Kidney (tissue), 14 donors: ENCODE data around the gene PRR20A. TPM values are rescaled to one million over a fixed set of nuclear protein-coding genes. Genes with fewer than 3 reads are reported as not detected.
A peak's percentile ranks its signal among the peaks of the same experiment; 100 is the strongest.
"Not testable (repeated sequence)": the region's sequence is repeated elsewhere in the genome, so short reads cannot be mapped to it uniquely, and the experiment has no call there.

ENCODE experiments used
- DNase-seq, 5 donors: peaks; one replicate each; pipeline ENCODE4 v3.0.0-alpha.2; 2013 to 2020
- FAIRE-seq: peaks from 2 replicates; lab custom pipeline; 2012; peaks lifted over from hg19 to GRCh38; lab: Jason Lieb, UNC
- H3K27ac ChIP-seq, 2 donors: one replicate each; pipeline ENCODE4 v1.7.0; 2013; ENCODE audit warnings: low read depth in 2 of 2, low read length in 2 of 2, inconsistent platforms in 1 of 2
- H3K27me3 ChIP-seq: one replicate; pipeline ENCODE4 v1.7.1; 2013; ENCODE audit warnings: low read length, inconsistent platforms; ENCODE audit not compliant: control insufficient read depth, insufficient read depth
- H3K36me3 ChIP-seq, 3 donors: one replicate each; pipeline versions ENCODE4 v1.7.0 to v1.7.1; 2013; ENCODE audit warnings: low read length in 3 of 3, control low read depth in 1 of 3, inconsistent platforms in 1 of 3; ENCODE audit not compliant: insufficient read depth in 3 of 3, control insufficient read depth in 2 of 3
- H3K4me1 ChIP-seq, 3 donors: one replicate each; pipeline versions ENCODE4 v1.7.0 to v1.7.1; 2013; ENCODE audit warnings: low read length in 3 of 3, inconsistent platforms in 1 of 3, low read depth in 1 of 3; ENCODE audit not compliant: control insufficient read depth in 2 of 3, insufficient read depth in 2 of 3
- H3K4me3 ChIP-seq, 3 donors: one replicate each; pipeline versions ENCODE4 v1.7.0 to v1.8.1; 2013; ENCODE audit warnings: low read length in 3 of 3, control low read depth in 1 of 3, inconsistent platforms in 1 of 3
- H3K9ac ChIP-seq, 3 donors: one replicate each; pipeline versions ENCODE4 v1.7.0 to v1.7.1; 2013; ENCODE audit warnings: low read length in 3 of 3, control low read depth in 1 of 3, inconsistent platforms in 1 of 3
- H3K9me3 ChIP-seq, 3 donors: one replicate each; pipeline versions ENCODE4 v1.7.0 to v1.7.1; 2013; ENCODE audit warnings: low read length in 3 of 3, control low read depth in 1 of 3, inconsistent platforms in 1 of 3; ENCODE audit not compliant: control insufficient read depth in 2 of 3, insufficient read depth in 1 of 3
- CTCF ChIP-seq: IDR thresholded peaks from 3 replicates; pipeline ENCODE4 v1.5.1; 2012; ENCODE audit warnings: mild to moderate bottlenecking, moderate library complexity, borderline replicate concordance; ENCODE audit not compliant: insufficient read depth; ENCODE audit errors: extremely low read depth
- intact Hi-C: fragments of 100-400 bp; cut with DNase I; formaldehyde crosslinking; loops from one replicate; pipeline ENCODE4 v1.11.1; 2022
- polyA plus RNA-seq: library from polyadenylated mRNA; stranded (reverse); fragments of 350-450 nt; fragmentation: Illumina TruSeq; extraction: RNeasy Lipid Tissue Mini Kit (QIAGEN cat#74804); gene quantifications from one replicate; pipeline ENCODE4 v1.2.3, GENCODE V29; 2014; ENCODE audit warnings: low read depth, low replicate concordance; ENCODE audit not compliant: insufficient read depth
- total RNA-seq: library from RNA; stranded (reverse); fragmentation: NEBNext Ultra II Directional; extraction: Animal tissue kit (Norgen Biotek cat#: 25700); gene quantifications from one replicate; pipeline ENCODE4 v1.2.1, GENCODE V29; 2021
- donor health status: control.
- donor health status: control.
- donor health status: control.
- donor health status: control.
- donor health status: control.
- donor health status: DM: yes; HTN: yes; CAD: no.
- donor health status: Normal renal cell carcinoma (clear cell type).

PRR20A gene
- total and polyA plus RNA-seq, 2 donors from 2014 or later, result not detected

GRCh38 chr13:57136093-57136492 lies 4.6 kb upstream of the PRR20A start:
- H3K4me1 ChIP-seq, result no peaks in the 10 kb centered on the region
- H3K27ac ChIP-seq, result no peak overlapping the region
- no peaks in the 10 kb centered on the region for H3K27me3 ChIP-seq
- no peak overlapping the region for H3K4me3 ChIP-seq
- H3K9me3 ChIP-seq, result no peaks in the 10 kb centered on the region
- DNase-seq, result no peak
- no peak overlapping the region for H3K9ac ChIP-seq
- no peak for TF ChIP-seq CTCF
- no peak for FAIRE-seq
- intact Hi-C loops, result no loop called here
- no peaks in the 10 kb centered on the region for H3K36me3 ChIP-seq

GRCh38 chr13:57137585-57137984 lies 3.1 kb upstream of the PRR20A start:
- FAIRE-seq, result no peak
- no peak for TF ChIP-seq CTCF

GRCh38 chr13:57138988-57139387 lies 1.7 kb upstream of the PRR20A start:
- H3K27ac ChIP-seq, result no peak overlapping the region
- no peak overlapping the region for H3K9ac ChIP-seq
- H3K4me1 ChIP-seq, result no peaks in the 10 kb centered on the region
- H3K36me3 ChIP-seq, result no peaks in the 10 kb centered on the region
- no peak for TF ChIP-seq CTCF
- no peaks in the 10 kb centered on the region for H3K27me3 ChIP-seq
- no peaks in the 10 kb centered on the region for H3K9me3 ChIP-seq
- H3K4me3 ChIP-seq, result no peak overlapping the region
- DNase-seq (no peak), FAIRE-seq (no peak)
- intact Hi-C loops, result no loop called here

More at GRCh38 chr13:57137585-57137984, 3.1 kb upstream of the PRR20A start:
- Histone ChIP-seq H3K27ac (no peak overlapping the region), H3K4me1 (no peaks in the 10 kb centered on the region), H3K27me3 (no peaks in the 10 kb centered on the region), H3K9ac (no peak overlapping the region), H3K36me3 (no peaks in the 10 kb centered on the region), H3K4me3 (no peak overlapping the region), H3K9me3 (no peaks in the 10 kb centered on the region)
- DNase-seq, result peak in 1 of 5 donors; percentile 16
- intact Hi-C loops, result no loop called here

GRCh38 chr13:57139781-57140180 lies 937 bp upstream of the PRR20A start:
- H3K36me3 ChIP-seq, H3K9ac ChIP-seq, intact Hi-C loops, H3K27me3 ChIP-seq, H3K4me3 ChIP-seq, FAIRE-seq, H3K9me3 ChIP-seq, H3K4me1 ChIP-seq, H3K27ac ChIP-seq, DNase-seq: not testable (repeated sequence)

GRCh38 chr13:57147188-57147587 lies 6.5 kb downstream of the PRR20A start, which contains the start of gene PRR20B:
TSS of gene PRR20B (plus strand) at chr13:57147488. CDS start at chr13:57147875, 387 bp downstream.
- H3K4me1 ChIP-seq, H3K27ac ChIP-seq, H3K4me3 ChIP-seq, DNase-seq, intact Hi-C loops, H3K9ac ChIP-seq, FAIRE-seq, H3K36me3 ChIP-seq, H3K9me3 ChIP-seq, H3K27me3 ChIP-seq: not testable (repeated sequence)

GRCh38 chr13:57148106-57148505 lies 7.4 kb downstream of the PRR20A start:
- H3K4me1 ChIP-seq, DNase-seq, H3K36me3 ChIP-seq, H3K27ac ChIP-seq, intact Hi-C loops, H3K9ac ChIP-seq, H3K27me3 ChIP-seq, FAIRE-seq, H3K9me3 ChIP-seq, H3K4me3 ChIP-seq: not testable (repeated sequence)
